Prostate gland (tissue), 2 donors: ENCODE measurements around the gene PCDHGA8. TPM values are rescaled to one million over a fixed set of nuclear protein-coding genes. Genes with fewer than 3 reads are reported as not detected.
"Not testable (repeated sequence)": the region's sequence is repeated elsewhere in the genome, so short reads cannot be mapped to it uniquely, and the experiment has no call there.

Experiments
- DNase-seq: peaks from one replicate; pipeline ENCODE4 v3.0.0-alpha.2; 2019; ENCODE audit warnings: low spot score
- H3K27ac ChIP-seq, 2 donors: fragments of 200-600 bp; sonication (generic); 2 replicates each; pipeline ENCODE4 v1.5.1; 2017 to 2019
- H3K27me3 ChIP-seq: fragments of 200-600 bp; sonication (generic); replicated peaks from 2 replicates; pipeline ENCODE4 v1.5.1; 2019; ENCODE audit not compliant: insufficient read depth
- H3K36me3 ChIP-seq, 2 donors: fragments of 200-600 bp; sonication (generic); 1 replicate in 1 of 2; 2 replicates in 1 of 2; pipeline versions ENCODE4 v1.5.1 to v1.8.1; 2017 to 2019
- H3K4me1 ChIP-seq: fragments of 200-600 bp; sonication (generic); replicated peaks from 2 replicates; pipeline ENCODE4 v1.5.1; 2019
- H3K4me3 ChIP-seq, 2 donors: fragments of 200-600 bp; sonication (generic); 2 replicates each; pipeline ENCODE4 v1.5.1; 2017 to 2019
- H3K9me3 ChIP-seq: fragments of 200-600 bp; sonication (generic); 2 replicates; pipeline ENCODE4 v1.5.1; 2017
- POLR2A ChIP-seq: fragments of 450-650 bp; IDR thresholded peaks from one replicate; pipeline ENCODE4 v1.6.1; 2016; ENCODE audit warnings: antibody characterized with exemption, mild to moderate bottlenecking
- POLR2AphosphoS5 ChIP-seq: sonication (generic); formaldehyde crosslinking; IDR thresholded peaks from one replicate; pipeline ENCODE4 v1.6.1; 2017; ENCODE audit warnings: antibody characterized with exemption
- WGBS: methylation state at CpG from one replicate; pipeline ENCODE4 v1.1.5; 2018; 5-methylcytosine and 5-hydroxymethylcytosine counted together
- intact Hi-C: fragments of 100-400 bp; cut with DNase I; formaldehyde crosslinking; loops from one replicate; pipeline ENCODE4 v1.14.2; 2022
- total RNA-seq, 2 donors: library from RNA; depleted of rRNA; stranded (reverse); fragments of >200 nt; gene quantifications; one replicate each; pipeline ENCODE4 v1.1.0, GENCODE V29; 2016
- TF ChIP-seq, protein P1 (sequence below), 4 experiments: fragments of 200-600 bp in 2 of 4; fragments of 450-650 bp in 2 of 4; sonication (generic) in 2 of 4; IDR thresholded peaks; 1 replicate in 3 of 4; 2 replicates in 1 of 4; pipeline ENCODE4 v1.5.1; 2016 to 2019; ENCODE audit warnings: antibody characterized with exemption in 4 of 4, mild to moderate bottlenecking in 2 of 4, moderate library complexity in 2 of 4

The PCDHGA8 gene
- total RNA-seq, 2 donors from 2014 or later: 1.1 to 4.2 TPM

DNA sequence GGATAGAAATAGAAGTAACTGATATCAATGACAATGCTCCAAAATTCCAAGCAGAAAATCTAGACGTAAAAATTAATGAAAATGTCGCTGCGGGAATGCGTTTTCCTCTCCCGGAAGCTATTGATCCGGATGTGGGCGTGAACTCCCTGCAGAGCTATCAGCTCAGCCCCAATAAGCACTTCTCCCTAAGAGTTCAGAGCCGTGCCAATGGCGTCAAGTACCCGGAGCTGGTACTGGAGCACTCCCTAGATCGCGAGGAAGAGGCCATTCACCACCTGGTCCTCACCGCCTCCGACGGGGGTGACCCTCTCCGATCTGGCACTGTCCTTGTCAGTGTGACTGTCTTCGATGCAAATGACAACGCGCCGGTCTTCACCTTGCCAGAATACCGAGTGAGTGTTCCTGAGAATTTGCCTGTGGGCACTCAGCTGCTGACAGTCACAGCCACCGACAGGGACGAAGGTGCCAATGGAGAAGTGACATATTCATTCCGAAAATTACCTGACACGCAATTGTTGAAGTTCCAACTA is 21.2 kb downstream of the PCDHGA8 start:
- WGBS: 16% methylated on average over 25 of the region's 25 CpGs
- Histone ChIP-seq H3K4me3 (peak overlapping the region; percentile 5 to 27), H3K9me3 (no peaks in the 10 kb centered on the region), H3K27ac (no peak overlapping the region), H3K27me3 (peaks cover 2% of the 10 kb centered on the region), H3K4me1 (no peaks in the 10 kb centered on the region), H3K36me3 (no peaks in the 10 kb centered on the region)
- DNase-seq: no peak
- intact Hi-C loops: loop anchor here (10.0 kb wide), 1 partner anchor 111 kb away; no protein-coding TSS in a partner anchor
- TF ChIP-seq, protein P1, sequence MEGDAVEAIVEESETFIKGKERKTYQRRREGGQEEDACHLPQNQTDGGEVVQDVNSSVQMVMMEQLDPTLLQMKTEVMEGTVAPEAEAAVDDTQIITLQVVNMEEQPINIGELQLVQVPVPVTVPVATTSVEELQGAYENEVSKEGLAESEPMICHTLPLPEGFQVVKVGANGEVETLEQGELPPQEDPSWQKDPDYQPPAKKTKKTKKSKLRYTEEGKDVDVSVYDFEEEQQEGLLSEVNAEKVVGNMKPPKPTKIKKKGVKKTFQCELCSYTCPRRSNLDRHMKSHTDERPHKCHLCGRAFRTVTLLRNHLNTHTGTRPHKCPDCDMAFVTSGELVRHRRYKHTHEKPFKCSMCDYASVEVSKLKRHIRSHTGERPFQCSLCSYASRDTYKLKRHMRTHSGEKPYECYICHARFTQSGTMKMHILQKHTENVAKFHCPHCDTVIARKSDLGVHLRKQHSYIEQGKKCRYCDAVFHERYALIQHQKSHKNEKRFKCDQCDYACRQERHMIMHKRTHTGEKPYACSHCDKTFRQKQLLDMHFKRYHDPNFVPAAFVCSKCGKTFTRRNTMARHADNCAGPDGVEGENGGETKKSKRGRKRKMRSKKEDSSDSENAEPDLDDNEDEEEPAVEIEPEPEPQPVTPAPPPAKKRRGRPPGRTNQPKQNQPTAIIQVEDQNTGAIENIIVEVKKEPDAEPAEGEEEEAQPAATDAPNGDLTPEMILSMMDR (IDR thresholded peaks at IDR 0.05): no peak
- TF ChIP-seq POLR2AphosphoS5 (no peak), POLR2A (no peak)

DNA sequence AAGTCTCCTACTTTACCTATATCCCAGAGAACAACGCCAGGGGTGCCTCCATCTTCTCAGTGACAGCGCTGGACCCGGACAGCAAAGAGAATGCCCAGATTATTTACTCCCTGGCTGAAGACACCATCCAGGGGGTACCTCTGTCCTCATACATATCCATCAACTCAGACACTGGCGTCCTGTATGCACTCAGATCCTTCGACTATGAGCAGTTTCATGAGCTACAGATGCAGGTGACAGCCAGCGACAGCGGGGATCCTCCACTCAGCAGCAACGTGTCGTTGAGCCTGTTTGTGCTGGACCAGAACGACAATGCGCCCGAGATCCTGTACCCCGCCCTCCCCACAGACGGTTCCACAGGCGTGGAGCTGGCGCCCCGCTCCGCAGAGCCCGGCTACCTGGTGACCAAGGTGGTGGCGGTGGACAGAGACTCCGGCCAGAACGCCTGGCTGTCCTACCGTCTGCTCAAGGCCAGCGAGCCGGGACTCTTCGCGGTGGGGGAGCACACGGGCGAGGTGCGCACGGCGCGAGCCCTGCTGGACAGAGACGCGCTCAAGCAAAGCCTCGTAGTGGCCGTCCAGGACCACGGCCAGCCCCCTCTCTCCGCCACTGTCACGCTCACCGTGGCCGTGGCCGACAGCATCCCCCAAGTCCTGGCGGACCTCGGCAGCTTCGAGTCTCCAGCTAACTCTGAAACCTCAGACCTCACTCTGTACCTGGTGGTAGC is 22.3 kb downstream of the PCDHGA8 start:
- not testable (repeated sequence) for H3K27ac ChIP-seq, H3K36me3 ChIP-seq, H3K4me3 ChIP-seq, H3K9me3 ChIP-seq, DNase-seq, H3K4me1 ChIP-seq, H3K27me3 ChIP-seq
- intact Hi-C loops: loop anchor here (10.0 kb wide), 1 partner anchor 110 kb away; no protein-coding TSS in a partner anchor
- 25% methylated on average over 37 of the region's 46 CpGs for WGBS

DNA sequence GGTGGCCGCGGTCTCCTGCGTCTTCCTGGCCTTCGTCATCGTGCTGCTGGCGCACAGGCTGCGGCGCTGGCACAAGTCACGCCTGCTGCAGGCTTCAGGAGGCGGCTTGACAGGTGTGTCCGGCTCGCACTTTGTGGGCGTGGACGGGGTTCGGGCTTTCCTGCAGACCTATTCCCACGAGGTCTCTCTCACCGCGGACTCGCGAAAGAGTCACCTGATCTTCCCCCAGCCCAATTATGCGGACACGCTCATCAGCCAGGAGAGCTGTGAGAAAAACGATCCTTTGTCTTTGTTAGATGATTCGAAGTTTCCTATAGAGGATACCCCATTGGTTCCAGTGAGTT is 22.8 kb downstream of the PCDHGA8 start:
- intact Hi-C loops: loop anchor here (10.0 kb wide), 1 partner anchor 110 kb away; no protein-coding TSS in a partner anchor
- H3K4me1 ChIP-seq, H3K27me3 ChIP-seq, H3K36me3 ChIP-seq, H3K4me3 ChIP-seq, H3K27ac ChIP-seq, H3K9me3 ChIP-seq, DNase-seq: not testable (repeated sequence)
- WGBS: 26% methylated on average over 18 of the region's 24 CpGs

DNA sequence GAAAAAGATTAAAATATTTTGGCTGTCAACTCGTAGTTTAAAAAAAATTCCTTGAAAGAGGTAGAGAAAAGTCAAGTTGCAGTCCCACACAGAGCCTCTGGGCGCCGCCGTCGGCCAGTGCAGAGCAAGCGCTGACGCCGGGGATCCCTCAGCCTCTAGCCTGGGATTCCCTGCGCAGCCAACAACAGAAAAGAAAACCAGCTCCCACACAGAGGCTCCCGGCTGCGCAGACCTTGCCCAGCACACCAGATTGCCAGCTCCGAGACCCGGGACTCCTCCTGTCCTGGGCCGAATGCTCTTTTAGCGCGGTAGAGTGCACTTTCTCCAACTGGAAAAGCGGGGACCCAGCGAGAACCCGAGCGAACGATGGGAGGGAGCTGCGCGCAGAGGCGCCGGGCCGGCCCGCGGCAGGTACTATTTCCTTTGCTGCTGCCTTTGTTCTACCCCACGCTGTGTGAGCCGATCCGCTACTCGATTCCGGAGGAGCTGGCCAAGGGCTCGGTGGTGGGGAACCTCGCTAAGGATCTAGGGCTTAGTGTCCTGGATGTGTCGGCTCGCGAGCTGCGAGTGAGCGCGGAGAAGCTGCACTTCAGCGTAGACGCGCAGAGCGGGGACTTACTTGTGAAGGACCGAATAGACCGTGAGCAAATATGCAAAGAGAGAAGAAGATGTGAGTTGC is 25.2 kb downstream of the PCDHGA8 start, which contains the start of gene PCDHGB7:
Gene PCDHGB7 (plus strand): TSS at position 184 of the 679 bp plus-strand sequence. CDS start 183 bp downstream, at position 367.
- intact Hi-C loops: loop anchor here (10.0 kb wide), 1 partner anchor 107 kb away; no protein-coding TSS in a partner anchor
- DNase-seq: peak; percentile 53
- not testable (repeated sequence) for H3K4me1 ChIP-seq, H3K36me3 ChIP-seq, H3K27me3 ChIP-seq, H3K9me3 ChIP-seq
- TF ChIP-seq, protein P1 (IDR thresholded peaks at IDR 0.05): peak in 3 of 4 experiments; percentile 33 to 80 (median 67)
- Histone ChIP-seq H3K27ac (peak within 1 kb of the TSS in 1 of 2 donors; percentile 36), H3K4me3 (peak within 1 kb of the TSS; percentile 23 to 30)
- WGBS: 9% methylated on average over 46 of the region's 47 CpGs

GRCh38 chr5:141419074-141419880 is 26.8 kb downstream of the PCDHGA8 start:
- TF ChIP-seq, protein P1 (IDR thresholded peaks at IDR 0.05): no peak
- TF ChIP-seq POLR2AphosphoS5 (no peak), POLR2A (no peak)
- no peak for DNase-seq
- no peak overlapping the region for H3K27ac ChIP-seq
- H3K4me3 ChIP-seq: no peak overlapping the region
- H3K27me3 ChIP-seq: no peaks in the 10 kb centered on the region
- 27% methylated on average over 71 of the region's 74 CpGs for WGBS
- no peaks in the 10 kb centered on the region for H3K9me3 ChIP-seq
- intact Hi-C loops: loop anchor here (10.0 kb wide), 1 partner anchor 106 kb away; no protein-coding TSS in a partner anchor
- no peaks in the 10 kb centered on the region for H3K36me3 ChIP-seq
- H3K4me1 ChIP-seq: no peaks in the 10 kb centered on the region
